ENCODE measurements around the gene UGT1A10. TPM values are rescaled to one million over a fixed set of nuclear protein-coding genes. Genes with fewer than 3 reads are reported as not detected.

Gene UGT1A10
- total RNA-seq, 1 donor from 2014 or later: not detected

DNA sequence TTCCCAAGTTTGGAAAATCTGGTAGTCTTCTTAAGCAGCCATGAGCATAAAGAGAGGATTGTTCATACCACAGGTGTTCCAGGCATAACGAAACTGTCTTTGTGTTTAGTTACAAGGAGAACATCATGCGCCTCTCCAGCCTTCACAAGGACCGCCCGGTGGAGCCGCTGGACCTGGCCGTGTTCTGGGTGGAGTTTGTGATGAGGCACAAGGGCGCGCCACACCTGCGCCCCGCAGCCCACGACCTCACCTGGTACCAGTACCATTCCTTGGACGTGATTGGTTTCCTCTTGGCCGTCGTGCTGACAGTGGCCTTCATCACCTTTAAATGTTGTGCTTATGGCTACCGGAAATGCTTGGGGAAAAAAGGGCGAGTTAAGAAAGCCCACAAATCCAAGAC is 135.9 kb downstream of the UGT1A10 start:
- FAIRE-seq (peak; percentile 82), DNase-seq (ENCODE audit: low read depth) (no peak)
- TF ChIP-seq, protein P1, sequence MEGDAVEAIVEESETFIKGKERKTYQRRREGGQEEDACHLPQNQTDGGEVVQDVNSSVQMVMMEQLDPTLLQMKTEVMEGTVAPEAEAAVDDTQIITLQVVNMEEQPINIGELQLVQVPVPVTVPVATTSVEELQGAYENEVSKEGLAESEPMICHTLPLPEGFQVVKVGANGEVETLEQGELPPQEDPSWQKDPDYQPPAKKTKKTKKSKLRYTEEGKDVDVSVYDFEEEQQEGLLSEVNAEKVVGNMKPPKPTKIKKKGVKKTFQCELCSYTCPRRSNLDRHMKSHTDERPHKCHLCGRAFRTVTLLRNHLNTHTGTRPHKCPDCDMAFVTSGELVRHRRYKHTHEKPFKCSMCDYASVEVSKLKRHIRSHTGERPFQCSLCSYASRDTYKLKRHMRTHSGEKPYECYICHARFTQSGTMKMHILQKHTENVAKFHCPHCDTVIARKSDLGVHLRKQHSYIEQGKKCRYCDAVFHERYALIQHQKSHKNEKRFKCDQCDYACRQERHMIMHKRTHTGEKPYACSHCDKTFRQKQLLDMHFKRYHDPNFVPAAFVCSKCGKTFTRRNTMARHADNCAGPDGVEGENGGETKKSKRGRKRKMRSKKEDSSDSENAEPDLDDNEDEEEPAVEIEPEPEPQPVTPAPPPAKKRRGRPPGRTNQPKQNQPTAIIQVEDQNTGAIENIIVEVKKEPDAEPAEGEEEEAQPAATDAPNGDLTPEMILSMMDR (IDR thresholded peaks at IDR 0.05; ENCODE audit: insufficient read depth, low read length, severe bottlenecking): no peak
- Histone ChIP-seq H3K27me3 (ENCODE audit: control insufficient read depth, insufficient read depth, low read length) (no peaks in the 10 kb centered on the region), H3K36me3 (ENCODE audit: control insufficient read depth, insufficient read depth, low read length) (peaks cover 3% of the 10 kb centered on the region), H3K4me3 (ENCODE audit: low read depth, low read length) (no peak overlapping the region)

DNA sequence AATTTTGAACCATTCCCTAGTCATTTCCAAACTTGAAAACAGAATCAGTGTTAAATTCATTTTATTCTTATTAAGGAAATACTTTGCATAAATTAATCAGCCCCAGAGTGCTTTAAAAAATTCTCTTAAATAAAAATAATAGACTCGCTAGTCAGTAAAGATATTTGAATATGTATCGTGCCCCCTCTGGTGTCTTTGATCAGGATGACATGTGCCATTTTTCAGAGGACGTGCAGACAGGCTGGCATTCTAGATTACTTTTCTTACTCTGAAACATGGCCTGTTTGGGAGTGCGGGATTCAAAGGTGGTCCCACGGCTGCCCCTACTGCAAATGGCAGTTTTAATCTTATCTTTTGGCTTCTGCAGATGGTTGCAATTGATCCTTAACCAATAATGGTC is 136.3 kb downstream of the UGT1A10 start:
- H3K36me3 ChIP-seq (ENCODE audit: control insufficient read depth, insufficient read depth, low read length): peaks cover 3% of the 10 kb centered on the region
- TF ChIP-seq, protein P1 (IDR thresholded peaks at IDR 0.05; ENCODE audit: insufficient read depth, low read length, severe bottlenecking): no peak
- H3K4me3 ChIP-seq (ENCODE audit: low read depth, low read length): no peak overlapping the region
- H3K27me3 ChIP-seq (ENCODE audit: control insufficient read depth, insufficient read depth, low read length): no peaks in the 10 kb centered on the region
- FAIRE-seq: no peak
- DNase-seq (ENCODE audit: low read depth): no peak

DNA sequence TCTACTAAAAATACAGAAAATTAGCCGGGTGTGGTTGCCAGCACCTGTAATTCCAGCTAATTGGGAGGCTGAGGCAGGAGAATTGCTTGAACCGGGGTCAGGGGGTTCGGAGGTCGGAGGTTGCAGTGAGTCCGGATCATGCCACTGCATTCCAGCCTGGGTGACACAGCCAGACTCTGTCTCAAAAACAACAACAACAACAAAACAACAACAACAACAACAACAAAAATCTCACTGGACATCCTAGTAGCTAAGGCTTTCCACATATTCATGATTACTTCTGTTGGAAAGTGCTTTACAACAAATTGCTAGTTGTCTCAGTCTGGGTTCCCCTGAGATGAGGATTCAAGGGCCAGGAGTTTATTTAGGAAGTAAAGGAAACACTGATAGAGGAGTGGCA is 137.6 kb downstream of the UGT1A10 start:
- Histone ChIP-seq H3K27me3 (ENCODE audit: control insufficient read depth, insufficient read depth, low read length) (no peaks in the 10 kb centered on the region), H3K4me3 (ENCODE audit: low read depth, low read length) (no peak overlapping the region), H3K36me3 (ENCODE audit: control insufficient read depth, insufficient read depth, low read length) (peaks cover 3% of the 10 kb centered on the region)
- DNase-seq (ENCODE audit: low read depth) (no peak), FAIRE-seq (peak; percentile 18)
- TF ChIP-seq, protein P1 (IDR thresholded peaks at IDR 0.05; ENCODE audit: insufficient read depth, low read length, severe bottlenecking): no peak

DNA sequence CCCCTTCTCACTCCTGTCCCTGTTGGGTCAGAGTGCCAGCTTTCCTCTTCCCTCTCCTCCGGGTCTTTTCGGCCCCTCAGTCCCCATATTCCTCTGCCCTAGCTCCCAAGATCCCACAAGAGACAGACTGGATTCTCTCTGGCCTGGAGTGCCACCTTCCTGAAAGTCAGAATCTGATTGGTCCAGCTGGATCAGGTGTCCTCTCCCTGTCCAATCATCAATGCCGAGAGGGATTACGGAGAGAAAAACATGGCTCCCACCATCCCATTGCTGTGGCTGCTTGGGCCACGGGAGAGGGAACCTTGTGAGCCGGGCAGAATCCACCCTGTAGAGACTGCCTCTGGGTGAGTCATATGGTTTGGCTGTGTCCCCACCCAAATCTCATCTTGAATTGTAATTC is 139.2 kb downstream of the UGT1A10 start:
- FAIRE-seq (no peak), DNase-seq (ENCODE audit: low read depth) (no peak)
- TF ChIP-seq, protein P1 (IDR thresholded peaks at IDR 0.05; ENCODE audit: insufficient read depth, low read length, severe bottlenecking): no peak
- H3K27me3 ChIP-seq (ENCODE audit: control insufficient read depth, insufficient read depth, low read length): no peaks in the 10 kb centered on the region
- no peak overlapping the region for H3K4me3 ChIP-seq (ENCODE audit: low read depth, low read length)
- peaks cover 1% of the 10 kb centered on the region for H3K36me3 ChIP-seq (ENCODE audit: control insufficient read depth, insufficient read depth, low read length)

DNA sequence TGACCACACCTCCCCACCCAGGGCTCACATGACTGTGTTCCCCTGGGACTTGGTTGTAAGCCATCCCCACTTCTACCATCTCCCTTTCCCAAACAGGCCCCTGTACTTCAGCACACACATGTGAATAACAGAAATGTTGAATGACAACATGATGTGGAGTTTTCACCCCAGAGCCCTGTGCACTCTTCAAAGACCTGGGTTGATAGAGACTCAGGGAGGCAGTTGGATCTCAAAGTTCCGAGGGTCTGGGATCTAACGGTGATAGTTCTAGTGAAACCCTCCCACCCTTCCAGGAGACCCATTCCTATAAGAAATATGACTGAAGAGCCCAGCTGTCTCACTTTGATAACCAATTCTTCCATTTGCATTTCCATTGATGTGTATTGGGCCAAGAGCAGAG is 141.8 kb downstream of the UGT1A10 start, which contains the start of gene MROH2A:
MROH2A (plus strand) TSS at position 301 of the 400 bp plus-strand sequence. CDS start 1,029 bp downstream, outside the sequence.
- FAIRE-seq (no peak), DNase-seq (ENCODE audit: low read depth) (no peak)
- no peak within 1 kb of the TSS for H3K4me3 ChIP-seq (ENCODE audit: low read depth, low read length)
- H3K36me3 ChIP-seq (ENCODE audit: control insufficient read depth, insufficient read depth, low read length): no peaks in the 10 kb centered on the region
- TF ChIP-seq, protein P1 (IDR thresholded peaks at IDR 0.05; ENCODE audit: insufficient read depth, low read length, severe bottlenecking): no peak
- H3K27me3 ChIP-seq (ENCODE audit: control insufficient read depth, insufficient read depth, low read length): no peaks in the 10 kb centered on the region

DNA sequence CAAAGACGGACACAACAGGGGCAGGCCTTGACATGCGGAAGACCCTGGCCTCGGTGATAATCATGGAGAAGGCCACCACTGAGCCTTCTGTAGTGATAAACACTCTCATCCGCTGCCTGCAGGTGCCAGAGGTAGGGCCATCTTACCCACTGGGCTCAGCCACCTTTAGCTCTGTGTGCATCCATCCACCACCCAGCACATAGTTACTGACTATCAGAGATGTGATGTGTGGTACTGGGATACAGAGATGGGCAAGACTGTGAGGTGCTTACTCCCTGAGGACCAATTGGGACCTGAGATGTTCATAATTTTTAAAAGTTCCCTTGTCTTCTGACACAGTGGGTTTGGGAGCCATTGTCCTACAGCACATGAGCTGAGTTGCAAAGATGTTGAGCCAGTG is 143.5 kb downstream of the UGT1A10 start:
- DNase-seq (ENCODE audit: low read depth) (no peak), FAIRE-seq (peak; percentile 18)
- Histone ChIP-seq H3K36me3 (ENCODE audit: control insufficient read depth, insufficient read depth, low read length) (no peaks in the 10 kb centered on the region), H3K27me3 (ENCODE audit: control insufficient read depth, insufficient read depth, low read length) (no peaks in the 10 kb centered on the region), H3K4me3 (ENCODE audit: low read depth, low read length) (no peak overlapping the region)
- TF ChIP-seq, protein P1 (IDR thresholded peaks at IDR 0.05; ENCODE audit: insufficient read depth, low read length, severe bottlenecking): no peak

All from bronchial epithelial cell (primary cell).